AG09319 (cell line): ENCODE results near the gene STAM2.
"Not testable (repeated sequence)": the region's sequence is repeated elsewhere in the genome, so short reads cannot be mapped to it uniquely, and the experiment has no call there.

ENCODE experiments used
- DNase-seq: peaks from one replicate; pipeline ENCODE4 v3.0.0-alpha.2; 2010; ENCODE audit warnings: low read depth; ENCODE audit errors: extremely low read depth
- TF ChIP-seq, protein P1 (sequence below): IDR thresholded peaks from 2 replicates; pipeline ENCODE4 v1.5.1; 2011; ENCODE audit warnings: low read depth, mild to moderate bottlenecking, inconsistent platforms, low read length, moderate library complexity

STAM2 gene

DNA sequence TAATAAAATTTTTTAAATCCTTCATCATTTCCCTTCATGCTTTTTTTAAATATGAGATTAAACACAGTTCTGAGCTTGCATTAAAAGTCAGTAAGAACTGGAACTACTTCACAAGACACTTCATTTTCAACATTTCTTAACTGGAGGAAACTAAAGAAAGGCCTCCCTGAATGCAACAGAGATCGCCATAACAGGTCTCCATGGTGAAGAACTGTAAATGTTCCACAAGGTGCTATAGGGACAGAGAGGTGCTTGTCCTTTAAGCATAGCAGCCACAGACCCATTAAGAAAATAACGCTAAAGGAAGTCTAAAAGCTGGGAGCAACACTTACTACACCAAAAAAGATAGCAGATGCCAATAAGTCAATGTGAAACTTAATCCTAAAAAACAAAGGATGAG, 8.5 kb downstream of the STAM2 start:
- no peak for DNase-seq

DNA sequence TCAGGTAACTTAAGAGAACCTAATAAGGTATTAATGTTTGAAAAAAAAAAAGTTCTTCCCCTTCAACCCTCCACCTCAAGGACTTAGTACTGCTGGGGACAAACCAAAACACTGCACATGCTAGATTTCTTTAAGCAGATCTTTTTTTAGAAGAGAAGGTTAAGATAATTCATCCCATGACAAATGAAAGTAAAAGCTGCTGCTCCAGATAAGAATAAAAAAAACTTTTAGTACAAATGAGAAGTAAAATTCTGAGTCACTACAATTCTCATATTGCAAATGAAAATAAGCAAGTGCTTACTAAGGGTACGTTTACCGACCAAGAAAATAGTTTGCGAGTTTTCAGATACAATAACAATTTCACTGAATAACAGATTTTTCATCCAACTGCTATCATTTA, 8.9 kb downstream of the STAM2 start:
- TF ChIP-seq, protein P1, sequence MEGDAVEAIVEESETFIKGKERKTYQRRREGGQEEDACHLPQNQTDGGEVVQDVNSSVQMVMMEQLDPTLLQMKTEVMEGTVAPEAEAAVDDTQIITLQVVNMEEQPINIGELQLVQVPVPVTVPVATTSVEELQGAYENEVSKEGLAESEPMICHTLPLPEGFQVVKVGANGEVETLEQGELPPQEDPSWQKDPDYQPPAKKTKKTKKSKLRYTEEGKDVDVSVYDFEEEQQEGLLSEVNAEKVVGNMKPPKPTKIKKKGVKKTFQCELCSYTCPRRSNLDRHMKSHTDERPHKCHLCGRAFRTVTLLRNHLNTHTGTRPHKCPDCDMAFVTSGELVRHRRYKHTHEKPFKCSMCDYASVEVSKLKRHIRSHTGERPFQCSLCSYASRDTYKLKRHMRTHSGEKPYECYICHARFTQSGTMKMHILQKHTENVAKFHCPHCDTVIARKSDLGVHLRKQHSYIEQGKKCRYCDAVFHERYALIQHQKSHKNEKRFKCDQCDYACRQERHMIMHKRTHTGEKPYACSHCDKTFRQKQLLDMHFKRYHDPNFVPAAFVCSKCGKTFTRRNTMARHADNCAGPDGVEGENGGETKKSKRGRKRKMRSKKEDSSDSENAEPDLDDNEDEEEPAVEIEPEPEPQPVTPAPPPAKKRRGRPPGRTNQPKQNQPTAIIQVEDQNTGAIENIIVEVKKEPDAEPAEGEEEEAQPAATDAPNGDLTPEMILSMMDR: no peak
- DNase-seq: no peak

More for the DNA sequence above, 8.5 kb downstream of the STAM2 start:
- TF ChIP-seq, protein P1: no peak

DNA sequence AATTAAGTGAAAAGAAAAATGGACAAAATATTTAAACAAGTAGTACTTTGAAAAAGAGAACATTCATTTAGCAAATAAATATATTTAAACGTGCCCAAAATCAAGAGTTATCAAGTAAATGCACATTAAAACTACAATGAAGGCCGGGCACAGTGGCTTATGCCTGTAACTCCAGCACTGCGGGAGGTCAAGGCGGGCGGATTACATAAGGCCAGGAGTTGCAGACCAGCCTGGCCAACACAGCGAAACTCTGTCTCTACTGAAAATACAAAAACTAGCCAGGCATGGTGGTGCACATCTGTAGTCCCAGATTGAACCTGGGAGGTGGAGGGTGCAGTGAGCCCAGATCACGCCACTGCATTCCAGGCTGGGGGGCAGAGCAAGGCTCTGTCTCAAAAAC, 9.8 kb downstream of the STAM2 start:
- TF ChIP-seq, protein P1: no peak
- DNase-seq: no peak

DNA sequence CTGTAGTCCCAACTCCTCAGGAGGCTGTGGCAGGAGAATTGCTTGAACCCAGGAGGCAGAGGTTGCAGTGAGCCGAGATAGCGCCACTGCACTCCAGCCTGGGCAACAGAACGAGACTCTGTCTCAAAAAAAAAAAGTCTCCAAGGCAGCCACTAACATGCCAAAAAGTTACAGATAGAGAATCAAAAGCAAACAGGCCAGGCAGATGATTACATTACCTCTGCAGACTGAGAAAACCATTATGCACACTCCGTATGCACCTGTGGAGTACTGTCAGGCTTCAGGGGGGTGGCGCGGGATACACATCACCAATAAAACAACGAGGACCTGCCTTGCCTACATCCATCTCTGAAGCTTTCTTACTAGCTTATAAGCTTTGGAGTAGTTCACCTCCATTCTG, 10.3 kb downstream of the STAM2 start:
- TF ChIP-seq, protein P1: no peak
- no peak for DNase-seq

DNA sequence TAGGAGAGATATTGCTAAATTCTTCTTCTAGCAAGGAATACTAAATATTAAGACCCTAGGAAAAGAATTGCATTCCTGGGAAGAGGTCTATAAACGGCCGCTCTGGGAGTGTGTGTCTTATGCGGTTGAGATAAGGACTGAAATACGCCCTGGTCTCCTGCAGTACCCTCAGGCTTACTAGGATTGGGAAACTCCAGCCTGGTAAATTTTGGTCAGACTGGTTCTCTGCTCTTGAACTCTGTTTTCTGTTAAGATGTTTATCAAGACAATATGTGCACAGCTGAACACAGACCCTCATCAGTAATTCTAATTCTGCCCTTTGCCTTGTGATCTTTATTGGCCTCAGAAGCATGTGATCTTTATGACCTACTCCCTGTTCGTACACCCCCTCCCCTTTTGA, 11.9 kb downstream of the STAM2 start:
- not testable (repeated sequence) for DNase-seq

DNA sequence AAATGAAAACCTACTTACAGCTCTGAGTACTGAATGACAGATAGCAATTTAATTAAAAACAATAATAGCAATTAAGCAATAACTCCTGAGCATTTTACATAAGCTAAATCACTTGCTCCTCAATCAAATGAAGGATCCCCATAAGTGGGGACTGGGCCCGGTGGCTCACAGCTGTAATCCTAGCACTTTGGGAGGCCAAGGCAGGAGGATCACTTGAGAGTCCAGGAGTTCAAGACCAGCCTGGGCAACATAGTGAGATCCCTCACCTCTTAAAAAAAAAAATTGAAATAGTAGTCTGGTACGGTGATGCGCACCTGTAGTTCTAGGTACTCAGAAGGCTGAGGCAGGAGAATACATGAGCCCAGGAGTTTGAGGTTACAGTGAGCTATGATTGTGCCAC, 13.4 kb downstream of the STAM2 start:
- DNase-seq: no peak
- TF ChIP-seq, protein P1: no peak

DNA sequence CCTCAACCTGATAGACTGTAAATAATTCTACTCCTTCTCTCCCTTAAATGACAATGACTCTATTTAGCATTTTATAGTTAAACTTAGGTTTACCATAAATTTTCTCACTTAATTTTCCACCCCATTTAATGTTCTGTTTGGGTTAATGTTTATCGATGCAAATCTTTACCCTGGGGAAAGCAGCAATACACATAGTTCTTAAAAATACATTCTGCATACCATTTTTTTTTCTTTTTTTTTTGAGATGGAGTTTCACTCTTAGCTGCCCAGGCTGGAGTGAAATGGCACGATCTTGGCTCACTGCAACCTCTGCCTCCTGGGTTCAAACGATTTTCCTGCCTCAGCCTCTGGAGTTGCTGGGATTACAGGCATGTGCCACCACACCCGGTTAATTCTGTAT, 14.0 kb downstream of the STAM2 start:
- no peak for DNase-seq

DNA sequence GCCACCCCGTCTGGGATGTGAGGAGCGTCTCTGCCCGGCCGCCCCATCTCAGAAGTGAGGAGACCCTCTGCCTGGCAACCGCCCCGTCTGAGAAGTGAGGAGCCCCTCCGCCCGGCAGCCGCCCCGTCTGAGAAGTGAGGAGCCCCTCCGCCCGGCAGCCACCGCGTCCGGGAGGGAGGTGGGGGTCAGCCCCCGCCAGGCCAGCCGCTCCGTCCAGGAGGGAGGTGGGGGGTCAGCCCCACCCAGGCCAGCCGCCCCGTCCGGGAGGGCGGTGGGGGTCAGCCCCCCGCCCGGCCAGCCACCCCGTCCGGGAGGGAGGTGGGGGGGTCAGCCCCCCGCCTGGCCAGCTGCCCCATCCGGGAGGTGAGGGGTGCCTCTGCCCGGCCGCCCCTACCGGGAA, 15.2 kb downstream of the STAM2 start:
- DNase-seq: not testable (repeated sequence)

More for the DNA sequence above, 14.0 kb downstream of the STAM2 start:
- TF ChIP-seq, protein P1: no peak

DNA sequence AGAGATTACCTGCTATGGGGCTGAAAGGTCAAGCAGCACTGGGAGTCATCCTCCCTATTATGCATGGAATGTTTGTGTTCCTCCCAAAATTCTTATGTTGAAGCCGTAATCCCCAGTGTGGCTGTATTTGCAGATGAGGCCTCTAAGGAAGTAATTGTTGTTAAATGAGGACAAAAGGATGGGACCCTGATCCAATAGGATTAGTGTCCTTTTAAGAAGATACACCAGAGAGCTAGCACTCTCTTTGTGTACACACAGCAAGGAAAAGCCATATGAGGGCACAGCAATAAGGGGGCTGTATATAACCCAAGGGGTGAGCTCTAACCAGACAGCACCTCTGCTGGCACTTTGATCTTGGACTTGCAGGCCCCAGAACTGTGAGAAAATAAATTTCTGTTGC, 18.3 kb downstream of the STAM2 start:
- no peak for DNase-seq
- TF ChIP-seq, protein P1: no peak
